OCI-LY3 (cell line): ENCODE results near the gene NEK9.
A peak's percentile ranks its signal among the peaks of the same experiment; 100 is the strongest.

ENCODE experiments used
- H2AFZ ChIP-seq: fragments of 200-600, 300-600 bp; shearing (Covaris generic); 2 replicates; pipeline ENCODE4 v1.6.0; 2014; ENCODE audit warnings: antibody characterized with exemption, low read depth, low read length
- H3K27ac ChIP-seq: fragments of 200-600, 300-600 bp; sonication (generic); 2 replicates; pipeline ENCODE4 v1.5.1; 2014; ENCODE audit warnings: mild to moderate bottlenecking, low read length, moderate library complexity, mixed read lengths
- H3K27me3 ChIP-seq: fragments of 200-600, 300-600 bp; sonication (generic); 2 replicates; pipeline ENCODE4 v1.6.1; 2014; ENCODE audit warnings: low read depth, low read length, mixed read lengths
- H3K36me3 ChIP-seq: fragments of 200-600, 300-600 bp; sonication (generic); replicated peaks from 2 replicates; pipeline ENCODE3; 2014; ENCODE audit warnings: low read depth, low read length, mixed read lengths
- H3K4me1 ChIP-seq: fragments of 300-600, 200-600 bp; sonication (generic); 2 replicates; pipeline ENCODE4 v1.6.1; 2014; ENCODE audit warnings: low read length, mixed read lengths
- H3K4me2 ChIP-seq: fragments of 200-600, 300-600 bp; sonication (generic); 2 replicates; pipeline ENCODE4 v1.6.1; 2014; ENCODE audit warnings: low read length, mixed read lengths
- H3K4me3 ChIP-seq: fragments of 300-600, 200-600 bp; sonication (generic); 2 replicates; pipeline ENCODE4 v1.5.1; 2014; ENCODE audit warnings: antibody characterized with exemption, mild to moderate bottlenecking, low read length, moderate library complexity
- H3K79me2 ChIP-seq: fragments of 300-600, 200-600 bp; shearing (Covaris generic); 2 replicates; pipeline ENCODE4 v1.6.1; 2014; ENCODE audit warnings: mild to moderate bottlenecking, low read length, mixed read lengths
- H3K9ac ChIP-seq: fragments of 300-600, 200-600 bp; shearing (Covaris generic); 2 replicates; pipeline ENCODE4 v1.6.0; 2014; ENCODE audit warnings: mild to moderate bottlenecking, low read length, moderate library complexity
- H3K9me3 ChIP-seq: fragments of 200-600, 300-600 bp; shearing (Covaris generic); 2 replicates; pipeline ENCODE4 v1.6.1; 2014; ENCODE audit warnings: low read length, mixed read lengths; ENCODE audit not compliant: insufficient read depth
- H4K20me1 ChIP-seq: fragments of 200-600, 300-600 bp; sonication (generic); 2 replicates; pipeline ENCODE4 v1.6.1; 2016; ENCODE audit warnings: low read length, mixed read lengths; ENCODE audit not compliant: insufficient read depth
- EZH2phosphoT487 ChIP-seq: fragments of 200-600 bp; shearing (Covaris generic); IDR thresholded peaks from 2 replicates; pipeline ENCODE4 v1.6.1; 2018; ENCODE audit warnings: antibody characterized with exemption, mixed run types, low read depth
- TF ChIP-seq, protein P1 (sequence below): fragments of 200-600, 300-600 bp; sonication (generic); IDR thresholded peaks from 2 replicates; pipeline ENCODE4 v1.5.1; 2014; ENCODE audit warnings: antibody characterized with exemption, low read length, low read depth

NEK9 gene

DNA sequence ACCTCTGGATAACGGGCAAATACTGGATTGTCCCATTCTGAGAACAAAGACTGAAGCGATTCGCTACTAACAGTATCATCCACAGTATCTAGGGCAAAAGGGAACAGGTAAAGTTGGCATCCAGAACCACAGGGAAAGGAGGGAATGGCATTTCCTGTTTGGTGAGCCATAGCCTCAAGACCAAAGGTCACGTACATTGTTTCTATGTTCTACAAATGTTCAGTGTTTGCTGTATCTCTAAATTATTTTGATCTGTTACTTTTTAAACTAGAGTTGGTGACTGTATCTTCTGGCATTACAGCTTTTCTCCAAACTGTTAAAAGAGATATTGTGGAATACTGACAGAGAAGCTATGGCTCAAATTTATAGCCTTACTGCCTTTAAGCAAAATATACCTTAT is 85.2 kb downstream of the NEK9 start:
- TF ChIP-seq, protein P1, sequence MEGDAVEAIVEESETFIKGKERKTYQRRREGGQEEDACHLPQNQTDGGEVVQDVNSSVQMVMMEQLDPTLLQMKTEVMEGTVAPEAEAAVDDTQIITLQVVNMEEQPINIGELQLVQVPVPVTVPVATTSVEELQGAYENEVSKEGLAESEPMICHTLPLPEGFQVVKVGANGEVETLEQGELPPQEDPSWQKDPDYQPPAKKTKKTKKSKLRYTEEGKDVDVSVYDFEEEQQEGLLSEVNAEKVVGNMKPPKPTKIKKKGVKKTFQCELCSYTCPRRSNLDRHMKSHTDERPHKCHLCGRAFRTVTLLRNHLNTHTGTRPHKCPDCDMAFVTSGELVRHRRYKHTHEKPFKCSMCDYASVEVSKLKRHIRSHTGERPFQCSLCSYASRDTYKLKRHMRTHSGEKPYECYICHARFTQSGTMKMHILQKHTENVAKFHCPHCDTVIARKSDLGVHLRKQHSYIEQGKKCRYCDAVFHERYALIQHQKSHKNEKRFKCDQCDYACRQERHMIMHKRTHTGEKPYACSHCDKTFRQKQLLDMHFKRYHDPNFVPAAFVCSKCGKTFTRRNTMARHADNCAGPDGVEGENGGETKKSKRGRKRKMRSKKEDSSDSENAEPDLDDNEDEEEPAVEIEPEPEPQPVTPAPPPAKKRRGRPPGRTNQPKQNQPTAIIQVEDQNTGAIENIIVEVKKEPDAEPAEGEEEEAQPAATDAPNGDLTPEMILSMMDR, result no peak
- TF ChIP-seq EZH2phosphoT487, result no peak
- Histone ChIP-seq H3K79me2 (peaks cover 25% of the 10 kb centered on the region), H3K4me3 (peak overlapping the region; percentile 6), H3K36me3 (peaks cover 31% of the 10 kb centered on the region), H3K4me1 (peaks cover 16% of the 10 kb centered on the region), H3K27me3 (no peaks in the 10 kb centered on the region), H3K27ac (peak overlapping the region; percentile 52), H3K9me3 (no peaks in the 10 kb centered on the region), H2AFZ (no peak overlapping the region), H4K20me1 (no peaks in the 10 kb centered on the region; the same call in 1 of the 2 replicates), H3K4me2 (peak overlapping the region; percentile 53), H3K9ac (peak overlapping the region; percentile 3)

DNA sequence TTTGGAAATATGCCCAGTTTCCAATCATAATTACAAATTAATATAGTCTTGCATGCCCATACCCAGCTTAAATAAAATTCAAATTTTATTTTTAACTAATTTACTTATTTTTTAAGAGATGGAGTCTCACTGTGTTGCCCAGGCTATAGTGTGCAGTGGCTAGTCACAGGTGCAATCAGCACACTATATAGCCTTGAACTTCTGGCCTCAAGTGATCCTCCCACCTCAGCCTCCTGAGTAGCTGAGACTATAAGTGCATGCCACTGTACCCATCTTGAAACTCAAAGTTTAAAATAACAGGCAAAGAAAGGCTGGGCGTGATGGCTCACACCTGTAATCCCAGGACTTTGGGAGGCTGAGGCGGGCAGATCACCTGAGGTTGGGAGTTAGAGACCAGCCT is 85.9 kb downstream of the NEK9 start:
- no peak overlapping the region for H3K4me2 ChIP-seq
- H3K4me1 ChIP-seq, result peaks cover 16% of the 10 kb centered on the region
- no peak overlapping the region for H3K4me3 ChIP-seq
- peaks cover 21% of the 10 kb centered on the region for H3K79me2 ChIP-seq
- H3K27ac ChIP-seq, result no peak overlapping the region
- peaks cover 28% of the 10 kb centered on the region for H3K36me3 ChIP-seq
- H4K20me1 ChIP-seq, result no peaks in the 10 kb centered on the region; the same call in 1 of the 2 replicates
- no peak overlapping the region for H3K9ac ChIP-seq
- H3K9me3 ChIP-seq, result no peaks in the 10 kb centered on the region
- no peaks in the 10 kb centered on the region for H3K27me3 ChIP-seq
- H2AFZ ChIP-seq, result no peak overlapping the region
- no peak for TF ChIP-seq EZH2phosphoT487
- TF ChIP-seq, protein P1, result no peak

DNA sequence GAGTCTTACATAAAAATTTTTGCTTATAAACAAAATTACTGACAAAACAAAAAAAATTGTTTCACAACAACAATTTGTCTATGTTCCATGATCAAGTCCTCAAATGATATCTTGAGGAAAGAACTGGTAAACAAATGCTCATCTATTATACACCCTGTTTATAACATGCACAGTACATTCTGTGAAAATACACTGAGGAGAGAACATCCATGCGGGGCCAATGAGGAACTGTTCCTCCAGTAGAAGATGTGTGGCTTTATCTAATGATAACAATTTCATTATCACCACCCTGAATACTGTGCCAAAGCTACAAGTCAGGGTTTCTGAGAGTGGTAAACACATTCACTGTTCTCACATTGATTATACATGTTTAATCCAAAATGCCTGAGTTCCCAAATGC is 86.3 kb downstream of the NEK9 start:
- H3K27me3 ChIP-seq, result no peaks in the 10 kb centered on the region
- no peaks in the 10 kb centered on the region for H3K9me3 ChIP-seq
- no peak overlapping the region for H2AFZ ChIP-seq
- no peak overlapping the region for H3K27ac ChIP-seq
- no peak overlapping the region for H3K9ac ChIP-seq
- TF ChIP-seq, protein P1, result no peak
- TF ChIP-seq EZH2phosphoT487, result no peak
- H3K4me1 ChIP-seq, result peaks cover 16% of the 10 kb centered on the region
- H3K4me2 ChIP-seq, result no peak overlapping the region
- H3K4me3 ChIP-seq, result no peak overlapping the region
- peaks cover 31% of the 10 kb centered on the region for H3K36me3 ChIP-seq
- peaks cover 17% of the 10 kb centered on the region for H3K79me2 ChIP-seq
- H4K20me1 ChIP-seq, result no peaks in the 10 kb centered on the region; the same call in 1 of the 2 replicates

DNA sequence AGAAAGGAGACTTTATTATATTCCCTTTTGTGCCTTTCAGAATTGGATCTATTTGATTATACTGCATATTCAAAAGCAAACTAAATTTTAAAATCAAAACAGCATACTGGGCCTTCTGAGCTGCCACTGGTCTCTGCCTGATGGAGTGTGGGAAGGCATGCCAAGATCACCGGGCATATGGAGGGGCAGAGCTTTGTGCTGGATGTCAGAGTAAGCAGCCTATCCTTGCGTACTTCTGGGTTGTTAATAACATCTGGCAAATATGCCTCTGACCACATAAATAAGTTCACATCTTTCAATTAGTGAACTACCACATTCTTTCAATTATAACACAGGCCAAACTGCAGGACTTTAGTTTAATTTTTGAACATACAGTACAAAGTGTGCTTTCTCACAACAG is 93.9 kb downstream of the NEK9 start:
- no peaks in the 10 kb centered on the region for H3K27me3 ChIP-seq
- no peak overlapping the region for H2AFZ ChIP-seq
- TF ChIP-seq, protein P1, result no peak
- TF ChIP-seq EZH2phosphoT487, result no peak

More for the DNA sequence above, 93.9 kb downstream of the NEK9 start:
- Histone ChIP-seq H3K4me1 (no peaks in the 10 kb centered on the region), H3K4me3 (no peak overlapping the region), H3K4me2 (no peak overlapping the region), H3K27ac (no peak overlapping the region), H3K79me2 (no peaks in the 10 kb centered on the region), H3K9me3 (no peaks in the 10 kb centered on the region), H3K36me3 (peaks cover 45% of the 10 kb centered on the region), H4K20me1 (no peaks in the 10 kb centered on the region), H3K9ac (no peak overlapping the region)
